Endothelial cell (in vitro differentiated cells): ENCODE data around the gene ARHGEF19. TPM values are rescaled to one million over a fixed set of nuclear protein-coding genes. Genes with fewer than 3 reads are reported as not detected.
"Not testable (repeated sequence)": the region's sequence is repeated elsewhere in the genome, so short reads cannot be mapped to it uniquely, and the experiment has no call there.

ENCODE experiments used
- DNase-seq: peaks from one replicate; pipeline ENCODE4 v3.0.0; 2021; ENCODE audit warnings: low spot score
- H3K27ac Mint-ChIP-seq: one replicate; pipeline ENCODE4 v1.8.0; 2021; ENCODE audit warnings: mixed read lengths, inconsistent platforms; ENCODE audit not compliant: unreplicated experiment
- H3K27me3 Mint-ChIP-seq: one replicate; pipeline ENCODE4 v1.8.0; 2021; ENCODE audit warnings: mild to moderate bottlenecking, moderate library complexity, mixed read lengths, inconsistent platforms; ENCODE audit not compliant: unreplicated experiment
- H3K36me3 Mint-ChIP-seq: one replicate; pipeline ENCODE4 v1.8.0; 2021; ENCODE audit warnings: mild to moderate bottlenecking, low read depth, mixed read lengths, inconsistent platforms; ENCODE audit not compliant: unreplicated experiment
- H3K4me1 Mint-ChIP-seq: one replicate; pipeline ENCODE4 v1.8.0; 2021; ENCODE audit warnings: mild to moderate bottlenecking, mixed read lengths, inconsistent platforms; ENCODE audit not compliant: unreplicated experiment
- H3K4me3 Mint-ChIP-seq: one replicate; pipeline ENCODE4 v1.8.0; 2021; ENCODE audit warnings: mild to moderate bottlenecking, mixed read lengths, inconsistent platforms; ENCODE audit not compliant: unreplicated experiment
- H3K9me3 Mint-ChIP-seq: one replicate; pipeline ENCODE4 v1.8.0; 2021; ENCODE audit warnings: mixed read lengths, inconsistent platforms; ENCODE audit not compliant: unreplicated experiment
- CTCF ChIP-seq: fragments of 200-600 bp; sonication (generic); IDR thresholded peaks from one replicate; pipeline ENCODE4 v1.5.0; 2021; ENCODE audit warnings: antibody characterized with exemption; ENCODE audit not compliant: unreplicated experiment
- total RNA-seq: library from RNA; stranded (reverse); fragmentation: NEBNext Ultra II Directional; extraction: Animal tissue kit (Norgen Biotek cat#: 25700); gene quantifications from one replicate; pipeline ENCODE4 v1.2.1, GENCODE V29; 2021; ENCODE audit not compliant: unreplicated experiment

ARHGEF19 gene
- total RNA-seq, 1 donor from 2014 or later, result 14.0 TPM

GRCh38 chr1:16199157-16199501, 13.3 kb downstream of the ARHGEF19 start:
- Mint-ChIP-seq H3K36me3 (peaks cover 14% of the 10 kb centered on the region), H3K9me3 (no peaks in the 10 kb centered on the region), H3K4me3 (no peak overlapping the region), H3K27me3 (peaks cover 11% of the 10 kb centered on the region), H3K27ac (no peak overlapping the region), H3K4me1 (peaks cover 8% of the 10 kb centered on the region)
- DNase-seq, result no peak
- TF ChIP-seq CTCF, result no peak

- no peak for TF ChIP-seq CTCF
- no peak overlapping the region for H3K4me3 Mint-ChIP-seq
- H3K36me3 Mint-ChIP-seq, result peaks cover 13% of the 10 kb centered on the region
Measured at GRCh38 chr1:16198444-16199156, 13.9 kb downstream of the ARHGEF19 start.

GRCh38 chr1:16196874-16197273, 15.6 kb downstream of the ARHGEF19 start:
- Mint-ChIP-seq H3K4me1 (no peaks in the 10 kb centered on the region), H3K9me3 (no peaks in the 10 kb centered on the region), H3K4me3 (no peak overlapping the region), H3K27me3 (peaks cover 5% of the 10 kb centered on the region), H3K27ac (no peak overlapping the region), H3K36me3 (peaks cover 6% of the 10 kb centered on the region)
- no peak for TF ChIP-seq CTCF
- no peak for DNase-seq

More at GRCh38 chr1:16198444-16199156, 13.9 kb downstream of the ARHGEF19 start:
- Mint-ChIP-seq H3K27me3 (peaks cover 11% of the 10 kb centered on the region), H3K27ac (no peak overlapping the region), H3K4me1 (peaks cover 7% of the 10 kb centered on the region), H3K9me3 (no peaks in the 10 kb centered on the region)
- DNase-seq, result no peak

GRCh38 chr1:16196139-16196538, 16.3 kb downstream of the ARHGEF19 start:
- DNase-seq, H3K27ac Mint-ChIP-seq, H3K4me3 Mint-ChIP-seq, H3K9me3 Mint-ChIP-seq, H3K36me3 Mint-ChIP-seq, H3K27me3 Mint-ChIP-seq, H3K4me1 Mint-ChIP-seq: not testable (repeated sequence)

- H3K4me1 Mint-ChIP-seq, result peaks cover 8% of the 10 kb centered on the region
- no peak for TF ChIP-seq CTCF
- H3K27me3 Mint-ChIP-seq, result peaks cover 5% of the 10 kb centered on the region
- no peak for DNase-seq
- peaks cover 6% of the 10 kb centered on the region for H3K36me3 Mint-ChIP-seq
- no peaks in the 10 kb centered on the region for H3K9me3 Mint-ChIP-seq
- no peak overlapping the region for H3K4me3 Mint-ChIP-seq
- no peak overlapping the region for H3K27ac Mint-ChIP-seq
Measured at GRCh38 chr1:16195518-16195905, 16.9 kb downstream of the ARHGEF19 start.
